K562 (cell line): ENCODE measurements around the gene TRPV6.

Experiments used
- CHD2 ChIP-seq: IDR thresholded peaks from 2 replicates; pipeline ENCODE4 v1.6.1; 2011; ENCODE audit warnings: low read depth, low read length
- CHD7 ChIP-seq: fragments of 200-600 bp; sonication (generic); IDR thresholded peaks from one replicate; pipeline ENCODE4 v1.6.1; 2012; ENCODE audit warnings: mild to moderate bottlenecking, low read depth, low read length, inconsistent platforms
- CREB3 ChIP-seq: fragments of 450-650 bp; conservative IDR thresholded peaks from 2 replicates; pipeline ENCODE4 v1.6.1; 2016; ENCODE audit warnings: missing genetic modification characterization, low read depth, mild to moderate bottlenecking, missing compliant biosample characterization, moderate library complexity
- MLLT1 ChIP-seq, 2 experiments: fragments of 450-650 bp; IDR thresholded peaks; 2 replicates each; pipeline ENCODE4 v1.6.1; 2016
- NUFIP1 ChIP-seq: fragments of 450-650 bp; IDR thresholded peaks from 2 replicates; pipeline ENCODE4 v1.6.1; 2018; ENCODE audit not compliant: partially characterized antibody
- PHF21A ChIP-seq: fragments of 450-650 bp; IDR thresholded peaks from 2 replicates; pipeline ENCODE4 v1.6.1; 2017; ENCODE audit warnings: low read depth, borderline replicate concordance
- RBM22 ChIP-seq: fragments of 200-400 bp; formaldehyde crosslinking; IDR thresholded peaks from 2 replicates; pipeline ENCODE4 v1.6.1; 2018; ENCODE audit warnings: low read length, low read depth; ENCODE audit not compliant: poor library complexity, severe bottlenecking
- ZBTB11 ChIP-seq, 3 experiments: fragments of 200-800 bp in 1 of 3; fragments of 250-450 bp in 1 of 3; fragments of 450-650 bp in 1 of 3; sonication (Bioruptor Pico) in 1 of 3; sonication (Bioruptor generic) in 1 of 3; formaldehyde crosslinking in 1 of 3; IDR thresholded peaks; 2 replicates each; pipeline versions ENCODE4 v1.6.1 to v1.8.0; 2016 to 2022; ENCODE audit warnings: mild to moderate bottlenecking in 2 of 3, missing genetic modification characterization in 2 of 3, missing compliant biosample characterization in 1 of 3, moderate library complexity in 1 of 3
- ZBTB12 ChIP-seq: fragments of 250-450 bp; sonication (Bioruptor Pico); IDR thresholded peaks from 2 replicates; pipeline ENCODE4 v1.4.0; 2020
- ZNF551 ChIP-seq: fragments of 250-450 bp; sonication (Bioruptor Pico); IDR thresholded peaks from 2 replicates; pipeline ENCODE4 v1.5.0; 2021; ENCODE audit warnings: mild to moderate bottlenecking, moderate library complexity

GRCh38 chr7:142875456-142875855 lies 10.1 kb downstream of the TRPV6 start:
- TF ChIP-seq CREB3 (tag) (no peak), MLLT1 (IDR thresholded peaks at IDR 0.05) (no peak), RBM22 (no peak), ZBTB11 (CRISPR knock-in tag; IDR thresholded peaks at IDR 0.05) (no peak), CHD2 (no peak), ZBTB12 (CRISPR knock-in tag) (no peak), ZNF551 (no peak), CHD7 (no peak), NUFIP1 (no peak), PHF21A (no peak)
